ENCODE results near the gene GAL3ST3.

- TF ChIP-seq, protein P1, sequence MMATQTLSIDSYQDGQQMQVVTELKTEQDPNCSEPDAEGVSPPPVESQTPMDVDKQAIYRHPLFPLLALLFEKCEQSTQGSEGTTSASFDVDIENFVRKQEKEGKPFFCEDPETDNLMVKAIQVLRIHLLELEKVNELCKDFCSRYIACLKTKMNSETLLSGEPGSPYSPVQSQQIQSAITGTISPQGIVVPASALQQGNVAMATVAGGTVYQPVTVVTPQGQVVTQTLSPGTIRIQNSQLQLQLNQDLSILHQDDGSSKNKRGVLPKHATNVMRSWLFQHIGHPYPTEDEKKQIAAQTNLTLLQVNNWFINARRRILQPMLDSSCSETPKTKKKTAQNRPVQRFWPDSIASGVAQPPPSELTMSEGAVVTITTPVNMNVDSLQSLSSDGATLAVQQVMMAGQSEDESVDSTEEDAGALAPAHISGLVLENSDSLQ (IDR thresholded peaks at IDR 0.05), result no peak
- no peak for TF ChIP-seq FOXM1 (IDR thresholded peaks at IDR 0.05; ENCODE audit: borderline replicate concordance)
- no peak for TF ChIP-seq TARDBP (IDR thresholded peaks at IDR 0.05)
- TF ChIP-seq NFRKB (IDR thresholded peaks at IDR 0.05), result no peak
These were observed 6.1 kb upstream of the GAL3ST3 start for GRCh38 chr11:66055021-66055420.
